ENCODE results near the gene AKR1C3. TPM values are rescaled to one million over a fixed set of nuclear protein-coding genes. Genes with fewer than 3 reads are reported as not detected.

Gene AKR1C3
- total RNA-seq, 1 experiment from 2014 or later: 3.0 TPM

DNA sequence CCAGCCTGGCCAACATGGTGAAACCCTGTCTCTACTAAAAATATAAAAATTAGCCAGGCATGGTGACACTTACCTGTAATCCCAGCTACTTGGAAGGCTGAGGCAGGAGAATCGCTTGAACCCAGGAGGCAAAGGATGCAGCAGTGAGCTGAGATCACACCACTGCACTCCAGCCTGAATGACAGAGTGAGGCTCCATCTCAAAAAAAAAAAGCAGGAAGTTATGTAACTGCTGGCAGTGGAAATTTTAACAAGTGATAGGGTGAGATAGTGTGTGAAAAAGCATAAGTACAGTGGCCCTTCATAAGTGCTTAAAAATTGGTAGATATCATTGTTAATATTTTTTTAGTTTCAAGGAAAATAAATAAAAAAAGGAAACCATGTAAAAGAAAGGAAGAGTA is 12.3 kb downstream of the AKR1C3 start (continued):
- TF ChIP-seq, protein P1, sequence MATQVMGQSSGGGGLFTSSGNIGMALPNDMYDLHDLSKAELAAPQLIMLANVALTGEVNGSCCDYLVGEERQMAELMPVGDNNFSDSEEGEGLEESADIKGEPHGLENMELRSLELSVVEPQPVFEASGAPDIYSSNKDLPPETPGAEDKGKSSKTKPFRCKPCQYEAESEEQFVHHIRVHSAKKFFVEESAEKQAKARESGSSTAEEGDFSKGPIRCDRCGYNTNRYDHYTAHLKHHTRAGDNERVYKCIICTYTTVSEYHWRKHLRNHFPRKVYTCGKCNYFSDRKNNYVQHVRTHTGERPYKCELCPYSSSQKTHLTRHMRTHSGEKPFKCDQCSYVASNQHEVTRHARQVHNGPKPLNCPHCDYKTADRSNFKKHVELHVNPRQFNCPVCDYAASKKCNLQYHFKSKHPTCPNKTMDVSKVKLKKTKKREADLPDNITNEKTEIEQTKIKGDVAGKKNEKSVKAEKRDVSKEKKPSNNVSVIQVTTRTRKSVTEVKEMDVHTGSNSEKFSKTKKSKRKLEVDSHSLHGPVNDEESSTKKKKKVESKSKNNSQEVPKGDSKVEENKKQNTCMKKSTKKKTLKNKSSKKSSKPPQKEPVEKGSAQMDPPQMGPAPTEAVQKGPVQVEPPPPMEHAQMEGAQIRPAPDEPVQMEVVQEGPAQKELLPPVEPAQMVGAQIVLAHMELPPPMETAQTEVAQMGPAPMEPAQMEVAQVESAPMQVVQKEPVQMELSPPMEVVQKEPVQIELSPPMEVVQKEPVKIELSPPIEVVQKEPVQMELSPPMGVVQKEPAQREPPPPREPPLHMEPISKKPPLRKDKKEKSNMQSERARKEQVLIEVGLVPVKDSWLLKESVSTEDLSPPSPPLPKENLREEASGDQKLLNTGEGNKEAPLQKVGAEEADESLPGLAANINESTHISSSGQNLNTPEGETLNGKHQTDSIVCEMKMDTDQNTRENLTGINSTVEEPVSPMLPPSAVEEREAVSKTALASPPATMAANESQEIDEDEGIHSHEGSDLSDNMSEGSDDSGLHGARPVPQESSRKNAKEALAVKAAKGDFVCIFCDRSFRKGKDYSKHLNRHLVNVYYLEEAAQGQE (IDR thresholded peaks at IDR 0.05; ENCODE audit: low read depth): no peak
- no peak for TF ChIP-seq EZH2 (IDR thresholded peaks at IDR 0.05)
- TF ChIP-seq JUND (IDR thresholded peaks at IDR 0.05): no peak

DNA sequence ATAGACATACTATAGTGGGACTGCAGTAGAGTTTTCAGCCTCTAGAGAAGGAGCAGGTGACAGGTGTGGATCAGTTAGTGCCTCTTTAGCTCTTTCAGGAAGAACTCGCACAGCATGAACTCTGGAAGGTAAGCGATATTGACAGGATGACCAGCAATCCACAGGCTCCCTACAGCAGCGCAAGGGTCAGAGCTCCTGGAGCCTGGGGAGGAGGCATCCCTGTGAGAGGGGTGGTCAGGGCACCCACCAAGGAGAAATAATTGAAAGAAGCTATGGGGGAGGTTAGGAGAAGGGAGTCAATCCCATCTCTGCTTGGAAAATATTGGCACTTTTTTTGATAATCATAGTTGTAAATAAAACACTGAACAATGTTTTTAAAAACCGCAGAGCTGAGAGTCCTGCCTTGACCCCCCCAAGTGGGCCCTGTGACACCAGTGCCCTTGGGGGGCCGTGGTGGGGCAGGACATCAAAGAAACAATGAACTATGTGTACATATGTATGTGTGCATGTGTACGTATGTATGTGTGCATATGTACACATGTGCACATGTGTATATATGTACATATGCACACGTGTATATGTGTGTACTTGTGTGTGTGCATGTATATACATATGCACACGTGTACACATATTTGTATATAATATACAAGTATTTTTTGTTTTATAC is 13.8 kb downstream of the AKR1C3 start:
- no peak overlapping the region for H2AFZ ChIP-seq (ENCODE audit: low read depth, low read length, poor library complexity, severe bottlenecking)
- no TSS peak for BruUV-seq (replicated peaks)
- H3K79me2 ChIP-seq (ENCODE audit: insufficient read depth, low read length): no peaks in the 10 kb centered on the region
- no peak for DNase-seq (ENCODE audit: low read depth, low spot score)
- no peaks in the 10 kb centered on the region for H3K36me3 ChIP-seq (ENCODE audit: control insufficient read depth in 1 of 2, insufficient read depth in 2 of 2, low read length in 2 of 2)
- TF ChIP-seq ZFX (IDR thresholded peaks at IDR 0.05) (no peak), YY1 (IDR thresholded peaks at IDR 0.05; ENCODE audit: extremely low read depth, insufficient replicate concordance, low read depth, low read length) (no peak), SIN3A (IDR thresholded peaks at IDR 0.05; ENCODE audit: low read depth) (no peak), CEBPB (IDR thresholded peaks at IDR 0.05; ENCODE audit: low read depth) (no peak)
- TF ChIP-seq, protein P2, sequence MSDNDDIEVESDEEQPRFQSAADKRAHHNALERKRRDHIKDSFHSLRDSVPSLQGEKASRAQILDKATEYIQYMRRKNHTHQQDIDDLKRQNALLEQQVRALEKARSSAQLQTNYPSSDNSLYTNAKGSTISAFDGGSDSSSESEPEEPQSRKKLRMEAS (IDR thresholded peaks at IDR 0.05): no peak
- intact Hi-C loops (cut with micrococcal nuclease): no loop called here
- POLR2A ChIA-PET: no interaction called here
- no peaks in the 10 kb centered on the region for H4K20me1 ChIP-seq (ENCODE audit: insufficient read depth)
- H3K4me3 ChIP-seq (replicated peaks in 1 of 2; ENCODE audit: low read depth in 1 of 2, low read length in 2 of 2): no peak overlapping the region
- H3K9ac ChIP-seq (ENCODE audit: low read length): no peak overlapping the region
- ATAC-seq: no peak
- no peaks in the 10 kb centered on the region for H3K9me3 ChIP-seq (ENCODE audit: control insufficient read depth in 1 of 2, insufficient read depth in 1 of 2, low read depth in 1 of 2, low read length in 2 of 2)
- no peaks in the 10 kb centered on the region for H3K9me2 ChIP-seq (ENCODE audit: insufficient read depth)
- no peak overlapping the region for H3K4me2 ChIP-seq (ENCODE audit: low read length)
- CTCF ChIA-PET: no interaction called here
- no peaks in the 10 kb centered on the region for H3K4me1 ChIP-seq (ENCODE audit: control insufficient read depth in 1 of 2, insufficient read depth in 2 of 2, low read length in 2 of 2)
- RAD21 ChIA-PET (ENCODE audit: low non-redundant PET in 1 of 2, low total read pairs in 2 of 2, uncharacterized antibody in 2 of 2, unreplicated experiment in 2 of 2): no interaction called here
- H3K27ac ChIP-seq (ENCODE audit: low read depth, low read length): no peak overlapping the region
- H3K27me3 ChIP-seq (ENCODE audit: insufficient read depth, low read length): no peaks in the 10 kb centered on the region
